RPMI8226 (cell line): ENCODE measurements around the gene ASXL2.
"Not testable (repeated sequence)": the region's sequence is repeated elsewhere in the genome, so short reads cannot be mapped to it uniquely, and the experiment has no call there.

Experiments used
- DNase-seq: peaks from one replicate; pipeline ENCODE4 v3.0.0-alpha.2; 2015

The ASXL2 gene

GRCh38 chr2:25887624-25888242 lies 9.4 kb upstream of the ASXL2 start:
- no peak for DNase-seq

- DNase-seq = no peak
Observed at GRCh38 chr2:25885933-25886332, 7.6 kb upstream of the ASXL2 start.

- DNase-seq = no peak
Observed at GRCh38 chr2:25881764-25882163, 3.5 kb upstream of the ASXL2 start.

GRCh38 chr2:25879133-25879730 lies 945 bp upstream of the ASXL2 start:
- DNase-seq = no peak

GRCh38 chr2:25877431-25878360 lies 591 bp downstream of the ASXL2 start:
- DNase-seq = peak; percentile 76

- DNase-seq = no peak
Observed at GRCh38 chr2:25872134-25872533, 6.2 kb downstream of the ASXL2 start.

- DNase-seq = no peak
Observed at GRCh38 chr2:25867396-25868003, 10.8 kb downstream of the ASXL2 start.

- DNase-seq = no peak
Observed at GRCh38 chr2:25856377-25856776, 21.9 kb downstream of the ASXL2 start.

- no peak for DNase-seq
Observed at GRCh38 chr2:25855065-25855464, 23.2 kb downstream of the ASXL2 start.

GRCh38 chr2:25854613-25855012 lies 23.7 kb downstream of the ASXL2 start:
- DNase-seq = no peak

GRCh38 chr2:25853038-25853638 lies 25.1 kb downstream of the ASXL2 start:
- peak; percentile 19 for DNase-seq

GRCh38 chr2:25851740-25852503 lies 26.4 kb downstream of the ASXL2 start:
- DNase-seq = peak; percentile 73

GRCh38 chr2:25850400-25850799 lies 27.9 kb downstream of the ASXL2 start:
- not testable (repeated sequence) for DNase-seq

GRCh38 chr2:25849350-25849749 lies 28.9 kb downstream of the ASXL2 start:
- not testable (repeated sequence) for DNase-seq

GRCh38 chr2:25845843-25846505 lies 32.3 kb downstream of the ASXL2 start:
- DNase-seq = no peak

- no peak for DNase-seq
Observed at GRCh38 chr2:25844089-25844488, 34.2 kb downstream of the ASXL2 start.

GRCh38 chr2:25842155-25842554 lies 36.1 kb downstream of the ASXL2 start:
- no peak for DNase-seq

- no peak for DNase-seq
Observed at GRCh38 chr2:25838152-25838756, 40.0 kb downstream of the ASXL2 start.

GRCh38 chr2:25835906-25836305 lies 42.4 kb downstream of the ASXL2 start:
- DNase-seq = no peak

GRCh38 chr2:25833566-25833965 lies 44.7 kb downstream of the ASXL2 start:
- DNase-seq = peak; percentile 18

- no peak for DNase-seq
Observed at GRCh38 chr2:25832897-25833296, 45.4 kb downstream of the ASXL2 start.
